Body of pancreas (tissue), 4 donors: ENCODE results near the gene SIDT1.

Experiments used
- CTCF ChIP-seq, 7 experiments: fragments of 450-650 bp in 4 of 7; fragments of 200-600 bp in 3 of 7; sonication (generic) in 3 of 7; IDR thresholded peaks; one replicate each; pipeline ENCODE4 v1.5.1; 2016 to 2019; ENCODE audit warnings: antibody characterized with exemption in 7 of 7
- POLR2A ChIP-seq, 3 donors: fragments of 450-650 bp; IDR thresholded peaks; one replicate each; pipeline ENCODE4 v1.6.1; 2016; ENCODE audit warnings: antibody characterized with exemption in 3 of 3, mild to moderate bottlenecking in 2 of 3

GRCh38 chr3:113571360-113571759 is 39.0 kb downstream of the SIDT1 start:
- TF ChIP-seq CTCF (IDR thresholded peaks at IDR 0.05), result no peak
- no peak for TF ChIP-seq POLR2A (IDR thresholded peaks at IDR 0.05)
